GM10266 (cell line): ENCODE measurements around the gene RABGAP1.

Source experiments
- DNase-seq: peaks from one replicate; pipeline ENCODE4 v3.0.0; 2012; ENCODE audit errors: extremely low spot score
- CTCF ChIP-seq: IDR thresholded peaks from 2 replicates; pipeline ENCODE4 v1.5.1; 2012; ENCODE audit warnings: mild to moderate bottlenecking, low read depth; ENCODE audit not compliant: control insufficient read depth, insufficient read depth; ENCODE audit errors: missing control alignments

RABGAP1 gene

GRCh38 chr9:123149067-123149466, 208.2 kb downstream of the RABGAP1 start:
- TF ChIP-seq CTCF = no peak
- DNase-seq = no peak

GRCh38 chr9:123150708-123151503, 210.1 kb downstream of the RABGAP1 start:
- TF ChIP-seq CTCF = no peak
- no peak for DNase-seq
